GM12878 (cell line): ENCODE data around the gene XIRP1. TPM values are rescaled to one million over a fixed set of nuclear protein-coding genes. Genes with fewer than 3 reads are reported as not detected.
A peak's percentile ranks its signal among the peaks of the same experiment; 100 is the strongest.

ENCODE experiments used
- ATAC-seq: fragments of 200-7000 bp; cut with Tn5 transposase; 3 replicates; pipeline ENCODE4 v1.9.1; 2020; ENCODE audit warnings: mild to moderate bottlenecking, moderate library complexity
- BruUV-seq: library from RNA; stranded (reverse); fragments of 400-500 nt; replicated peaks from 2 replicates; lab custom pipeline; 2021; lab: Mats Ljungman, UMichigan
- CTCF ChIA-PET: fragments of 300-600 bp; sonication (Branson Sonifier 250); formaldehyde crosslinking; extraction: SDS; loops from one replicate; lab custom pipeline; 2021; ENCODE audit warnings: inconsistent platforms; lab: Yijun Ruan, JAX
- POLR2A ChIA-PET: fragments of 350-600 bp; formaldehyde crosslinking; extraction: SDS; loops from one replicate; lab custom pipeline; 2021; ENCODE audit warnings: inconsistent platforms; lab: Charles Lee
- RAD21 ChIA-PET: fragments of 300-600 bp; sonication (Branson Sonifier 250); formaldehyde crosslinking; loops from one replicate; lab custom pipeline; 2023; ENCODE audit warnings: antibody characterized with exemption; ENCODE audit not compliant: unreplicated experiment; lab: Charles Lee
- SMC1A ChIA-PET: fragments of 300-600 bp; sonication (Branson Sonifier 250); formaldehyde crosslinking; loops from one replicate; lab custom pipeline; 2023; ENCODE audit not compliant: unreplicated experiment, uncharacterized antibody; lab: Charles Lee
- DNase-seq: peaks from one replicate; pipeline ENCODE4 v3.0.0-alpha.2; 2011; ENCODE audit warnings: low read depth, low spot score
- FAIRE-seq: peaks from 3 replicates; lab custom pipeline; 2011; peaks lifted over from hg19 to GRCh38; lab: Jason Lieb, UNC
- H2AFZ ChIP-seq: 2 replicates; pipeline ENCODE4 v1.6.0; 2011; ENCODE audit warnings: low read depth, low read length, control low read depth; ENCODE audit not compliant: control insufficient read depth
- H3K27ac ChIP-seq: 2 replicates; pipeline ENCODE4 v1.5.1; 2011; ENCODE audit warnings: control low read depth; ENCODE audit not compliant: control insufficient read depth, insufficient read depth
- H3K27me3 ChIP-seq, 2 experiments: replicated peaks in 1 of 2; 2 replicates each; pipeline versions ENCODE4 v1.6.0 to v1.6.1; 2011; ENCODE audit warnings: low read length in 1 of 2; ENCODE audit not compliant: control insufficient read depth in 2 of 2, insufficient read depth in 2 of 2
- H3K36me3 ChIP-seq, 2 experiments: 2 replicates each; pipeline ENCODE4 v1.5.1; 2011; ENCODE audit warnings: low read length in 1 of 2; ENCODE audit not compliant: control insufficient read depth in 2 of 2, insufficient read depth in 2 of 2
- H3K4me1 ChIP-seq: 2 replicates; pipeline ENCODE4 v1.6.1; 2011; ENCODE audit warnings: mild to moderate bottlenecking, low read length, moderate library complexity, mixed read lengths; ENCODE audit not compliant: control insufficient read depth, insufficient read depth
- H3K4me2 ChIP-seq: 2 replicates; pipeline ENCODE4 v1.6.0; 2011; ENCODE audit warnings: control low read depth; ENCODE audit not compliant: control insufficient read depth, insufficient read depth
- H3K4me3 ChIP-seq: fragments of 200-600 bp; sonication (generic); 2 replicates; pipeline ENCODE4 v1.5.1; 2016
- H3K79me2 ChIP-seq: 2 replicates; pipeline ENCODE4 v1.6.0; 2011; ENCODE audit warnings: low read length; ENCODE audit not compliant: control insufficient read depth, insufficient read depth
- H3K9ac ChIP-seq: 2 replicates; pipeline ENCODE4 v1.8.0; 2011; ENCODE audit warnings: low read length, control low read depth, mixed read lengths; ENCODE audit not compliant: control insufficient read depth, insufficient read depth
- H3K9me3 ChIP-seq: replicated peaks from 3 replicates; pipeline ENCODE4 v1.5.1; 2011; ENCODE audit warnings: mild to moderate bottlenecking, low read length; ENCODE audit not compliant: control insufficient read depth, insufficient read depth
- H4K20me1 ChIP-seq: 2 replicates; pipeline ENCODE4 v1.6.0; 2011; ENCODE audit not compliant: control insufficient read depth, insufficient read depth
- BACH1 ChIP-seq: fragments of 450-650 bp; IDR thresholded peaks from 2 replicates; pipeline ENCODE4 v1.6.1; 2017; ENCODE audit warnings: mild to moderate bottlenecking, borderline replicate concordance
- CEBPZ ChIP-seq: fragments of 150-350 bp; IDR thresholded peaks from 2 replicates; pipeline ENCODE4 v1.6.1; 2016; ENCODE audit warnings: low read depth, low read length
- EED ChIP-seq: sonication (generic); IDR thresholded peaks from 2 replicates; pipeline ENCODE4 v1.6.1; 2016; ENCODE audit warnings: antibody characterized with exemption, low read depth
- EP300 ChIP-seq, 2 experiments: fragments of 150-350 bp in 1 of 2; IDR thresholded peaks; 2 replicates each; pipeline ENCODE4 v1.6.1; 2011 to 2012; ENCODE audit warnings: low read depth in 2 of 2, low read length in 2 of 2, borderline replicate concordance in 1 of 2, improper control_type of control experiment in 1 of 2, inconsistent platforms in 1 of 2; ENCODE audit not compliant: control insufficient read depth in 1 of 2
- GABPA ChIP-seq: IDR thresholded peaks from 2 replicates; pipeline ENCODE4 v1.6.1; 2014; ENCODE audit warnings: antibody characterized with exemption, low read depth, mild to moderate bottlenecking, inconsistent platforms
- HSF1 ChIP-seq: fragments of 150-350 bp; IDR thresholded peaks from 2 replicates; pipeline ENCODE4 v1.6.1; 2014; ENCODE audit warnings: mild to moderate bottlenecking, low read depth, low read length
- KDM1A ChIP-seq: fragments of 200-600 bp; sonication (generic); IDR thresholded peaks from 2 replicates; pipeline ENCODE4 v1.6.1; 2016; ENCODE audit warnings: borderline replicate concordance
- POU2F2 ChIP-seq: IDR thresholded peaks from 3 replicates; pipeline ENCODE4 v1.6.1; 2011; ENCODE audit warnings: low read depth, mild to moderate bottlenecking, low read length, borderline replicate concordance
- ZSCAN29 ChIP-seq: fragments of 450-650 bp; IDR thresholded peaks from 2 replicates; pipeline ENCODE4 v1.6.1; 2017; ENCODE audit warnings: mild to moderate bottlenecking, moderate library complexity
- ZZZ3 ChIP-seq: IDR thresholded peaks from 2 replicates; pipeline ENCODE4 v1.6.1; 2011; ENCODE audit warnings: low read depth; ENCODE audit not compliant: control insufficient read depth, insufficient read length
- WGBS: methylation state at CpG from one replicate; pipeline ENCODE4 v1.1.6; 2016; ENCODE audit warnings: low lambda C conversion rate; ENCODE audit not compliant: insufficient replicate concordance, insufficient coverage; ENCODE audit errors: missing lambda C conversion rate; 5-methylcytosine and 5-hydroxymethylcytosine counted together
- in situ Hi-C: fragments of 300-500 bp; cut with MboI; formaldehyde crosslinking; loops from 9 replicates; pipeline ENCODE4 v1.14.3; 2018; ENCODE audit warnings: mixed read lengths
- intact Hi-C: fragments of 100-400 bp; cut with micrococcal nuclease; formaldehyde crosslinking; loops from one replicate; pipeline ENCODE4 v1.14.2; 2022; ENCODE audit not compliant: unreplicated experiment
- polyA plus RNA-seq, 11 experiments: library from polyadenylated mRNA; depleted of rRNA in 4 of 11; unstranded in 6 of 11; stranded (reverse) in 5 of 11; fragments of >200 nt; fragmentation: Nextera tagmentation in 4 of 11; fragmentation: Illumina TruSeq in 1 of 11; extraction: Ambion mirVana in 4 of 11; extraction: Trizol in 1 of 11; gene quantifications; 1 replicate in 1 of 11; 2 replicates in 10 of 11; pipeline versions ENCODE4 v1.2.1 to v1.2.3, GENCODE V29; 2011 to 2016; ENCODE audit warnings: inconsistent platforms in 2 of 11, missing spikeins in 2 of 11, low read depth in 1 of 11
- total RNA-seq, 4 experiments: library from RNA; depleted of rRNA in 3 of 4; stranded (reverse); fragments of >200 nt in 3 of 4; fragmentation: Illumina TruSeq in 1 of 4; extraction: Trizol in 1 of 4; gene quantifications; 2 replicates each; pipeline versions ENCODE4 v1.2.1 to v1.2.3, GENCODE V29; 2013 to 2021

Gene XIRP1
- total and polyA plus RNA-seq, 10 of the 15 experiments (the other 5 are each of a cell fraction or from before 2014, with no cell fraction given) = 0.03 to 0.38 (median 0.08) TPM; not detected in 1

- in situ Hi-C loops = no loop called here
- ChIA-PET CTCF (interaction anchor here (1.0 to 15.9 kb wide), 25 partner anchors 9 to 186 kb away, joined by 3 to 756 read pairs (median 5); partner anchors contain the start of gene CX3CR1), RAD21 (interaction anchor here (0.6 to 16.9 kb wide), 13 partner anchors 17 to 187 kb away, joined by 3 to 456 read pairs (median 4); partner anchors contain the start of gene CX3CR1), POLR2A (interaction anchor here (0.6 to 3.2 kb wide), 5 partner anchors 11 to 102 kb away, joined by 3 to 18 read pairs (median 3); no protein-coding TSS in a partner anchor)
- Histone ChIP-seq H3K79me2 (no peaks in the 10 kb centered on the region), H3K4me1 (peaks cover 3% of the 10 kb centered on the region), H4K20me1 (no peaks in the 10 kb centered on the region), H2AFZ (no peak overlapping the region), H3K27ac (no peak overlapping the region), H3K27me3 (no peaks in the 10 kb centered on the region), H3K4me3 (no peak overlapping the region)
- BruUV-seq = no TSS peak
- FAIRE-seq = no peak
- intact Hi-C loops = loop anchor here (2.0 kb wide), 1 partner anchor 18 kb away; no protein-coding TSS in a partner anchor
- WGBS = 0% methylated on average over 1 of the region's 1 CpG
- no peak for TF ChIP-seq ZZZ3
- TF ChIP-seq GABPA = no peak
- TF ChIP-seq HSF1 = no peak
- TF ChIP-seq EED = no peak
- no peak for TF ChIP-seq POU2F2
- TF ChIP-seq BACH1 = no peak
- no peak for TF ChIP-seq CEBPZ
- no peak for TF ChIP-seq ZSCAN29
- TF ChIP-seq EP300 (IDR thresholded peaks at IDR 0.05; ENCODE audit: borderline replicate concordance in 1 of 2, control insufficient read depth in 1 of 2, low read depth in 2 of 2, low read length in 2 of 2) = no peak
- no peak for TF ChIP-seq KDM1A
- TF ChIP-seq, all 136 proteins: peak for 0
- 0 out of 3 replicates have a peak, but pooled peaks have one; percentile 20 for ATAC-seq
- no peaks in the 10 kb centered on the region for H3K36me3 ChIP-seq
- no peak for DNase-seq
- H3K9me3 ChIP-seq = no peaks in the 10 kb centered on the region
- H3K4me2 ChIP-seq = no peak overlapping the region
- SMC1A ChIA-PET = interaction anchor here (0.6 to 25.3 kb wide), 13 partner anchors 12 to 195 kb away, joined by 3 to 648 read pairs (median 7); partner anchors contain the start of gene CX3CR1
- no peak overlapping the region for H3K9ac ChIP-seq
Observed at GRCh38 chr3:39191111-39191510, 1.3 kb downstream of the XIRP1 start.
